Motor neuron (in vitro differentiated cells): ENCODE results near the gene C12orf56. TPM values are rescaled to one million over a fixed set of nuclear protein-coding genes. Genes with fewer than 3 reads are reported as not detected.

Experiments used
- ATAC-seq, 8 experiments: fragments of 200-7000 bp; cut with Tn5 transposase; replicated peaks in 6 of 8; 2 replicates each; pipeline ENCODE4 v1.8.0; 2021; ENCODE audit warnings: mild to moderate bottlenecking in 8 of 8, moderate library complexity in 8 of 8
- H3K27ac ChIP-seq, 2 donors: fragments of 250-450 bp; sonication (Bioruptor Pico); 2 replicates each; pipeline ENCODE4 v1.9.0; 2021; ENCODE audit warnings: antibody characterized with exemption in 2 of 2, mild to moderate bottlenecking in 2 of 2, moderate library complexity in 1 of 2
- H3K4me1 ChIP-seq, 2 donors: fragments of 250-450 bp; sonication (Bioruptor Pico); replicated peaks in 1 of 2; 2 replicates each; pipeline ENCODE4 v1.6.1; 2021; ENCODE audit warnings: antibody characterized with exemption in 2 of 2, mild to moderate bottlenecking in 2 of 2, moderate library complexity in 1 of 2
- H3K4me3 ChIP-seq, 5 donors: fragments of 250-450 bp; sonication (Bioruptor Pico); 2 replicates each; pipeline ENCODE4 v1.9.0; 2021; ENCODE audit warnings: antibody characterized with exemption in 5 of 5, mild to moderate bottlenecking in 5 of 5, moderate library complexity in 4 of 5
- WGBS, 10 experiments: fragments of 450-650 bp; shearing (Covaris generic); methylation state at CpG; one replicate each; pipeline ENCODE4 v1.0.0; 2022; 5-methylcytosine and 5-hydroxymethylcytosine counted together
- in situ Hi-C, 9 experiments: fragments of 400-800 bp; cut with MboI; loops; one replicate each; pipeline ENCODE4 v1.15.0; 2021; ENCODE audit warnings: low sequenced_read_pairs in 9 of 9, low pct_unique_long_range_greater_than_20kb in 2 of 9; ENCODE audit not compliant: unreplicated experiment in 9 of 9
- total RNA-seq, 8 experiments: library from RNA; unstranded; fragments of 300-600 nt; gene quantifications; 2 replicates each; pipeline versions ENCODE4 v1.2.3 to v1.2.4, GENCODE V29; 2022

Gene C12orf56
- total RNA-seq, 8 experiments from 2014 or later = 0.13 to 0.71 (median 0.32) TPM; not detected in 1

GRCh38 chr12:64252681-64253080 lies 137.9 kb downstream of the C12orf56 start:
- H3K4me3 ChIP-seq = no peak overlapping the region
- WGBS, 10 experiments = 0 to 100% (median 75%) methylated on average over 1 to 3 of the region's 3 CpGs; no CpG with 5 or more reads in 1 of the 10 experiments
- in situ Hi-C loops = loop anchor here in 8 of 9 experiments (10.0 to 25.0 kb wide), 3 partner anchors 408 to 418 kb away; partner anchors contain the start of gene SRGAP1 (in 5 of the 8)
- no peaks in the 10 kb centered on the region for H3K4me1 ChIP-seq
- peak in 1 of 8 experiments; percentile 26 for ATAC-seq
- no peak overlapping the region for H3K27ac ChIP-seq

- no peak for ATAC-seq
- WGBS, 10 experiments = 70 to 100% (median 90%) methylated on average over 1 to 4 of the region's 4 CpGs
- Histone ChIP-seq H3K4me3 (no peak overlapping the region), H3K4me1 (no peaks in the 10 kb centered on the region), H3K27ac (no peak overlapping the region)
- in situ Hi-C loops = loop anchor here in 1 of 9 experiments (25.0 kb wide), 1 partner anchor 407 kb away; the partner anchor contains the start of gene SRGAP1
Observed at GRCh38 chr12:64243809-64244208, 146.7 kb downstream of the C12orf56 start.

GRCh38 chr12:64240781-64241180 lies 149.8 kb downstream of the C12orf56 start:
- Histone ChIP-seq H3K4me1 (no peaks in the 10 kb centered on the region), H3K27ac (no peak overlapping the region), H3K4me3 (no peak overlapping the region)
- in situ Hi-C loops = loop anchor here in 1 of 9 experiments (25.0 kb wide), 1 partner anchor 403 kb away; the partner anchor contains the start of gene SRGAP1
- 0 to 100% (median 80%) methylated on average over 1 to 3 of the region's 3 CpGs; no CpG with 5 or more reads in 4 of the 10 experiments for WGBS, 10 experiments
- peak in 1 of 8 experiments; percentile 33 for ATAC-seq

- Histone ChIP-seq H3K4me3 (no peak overlapping the region), H3K27ac (no peak overlapping the region), H3K4me1 (no peaks in the 10 kb centered on the region)
- no peak for ATAC-seq
- in situ Hi-C loops = loop anchor here in 1 of 9 experiments (25.0 kb wide), 1 partner anchor 400 kb away; the partner anchor contains the start of gene SRGAP1
Observed at GRCh38 chr12:64237382-64237781, 153.2 kb downstream of the C12orf56 start.

DNA sequence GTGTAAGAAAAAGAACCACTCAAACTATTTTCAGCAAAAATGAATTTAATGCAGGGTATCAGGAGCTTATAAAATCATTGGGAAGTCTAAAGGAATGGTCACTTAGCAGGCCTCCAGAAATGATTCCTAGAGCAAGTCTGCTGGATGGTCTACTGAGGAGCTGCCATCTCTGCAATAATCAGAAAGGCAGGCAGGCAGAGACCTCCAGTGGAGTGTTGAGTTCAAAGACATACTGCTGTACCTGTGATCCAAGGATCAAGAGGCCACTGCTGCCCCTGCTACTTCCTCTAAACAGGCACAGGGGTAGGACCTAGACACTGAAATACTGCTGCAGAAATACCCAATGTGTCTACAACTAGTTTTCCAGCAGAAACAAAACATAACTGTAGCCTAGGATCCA lies 154.0 kb downstream of the C12orf56 start:
- no peak overlapping the region for H3K27ac ChIP-seq
- in situ Hi-C loops = loop anchor here in 1 of 9 experiments (25.0 kb wide), 1 partner anchor 399 kb away; the partner anchor contains the start of gene SRGAP1
- ATAC-seq = peak in 1 of 8 experiments; percentile 24

DNA sequence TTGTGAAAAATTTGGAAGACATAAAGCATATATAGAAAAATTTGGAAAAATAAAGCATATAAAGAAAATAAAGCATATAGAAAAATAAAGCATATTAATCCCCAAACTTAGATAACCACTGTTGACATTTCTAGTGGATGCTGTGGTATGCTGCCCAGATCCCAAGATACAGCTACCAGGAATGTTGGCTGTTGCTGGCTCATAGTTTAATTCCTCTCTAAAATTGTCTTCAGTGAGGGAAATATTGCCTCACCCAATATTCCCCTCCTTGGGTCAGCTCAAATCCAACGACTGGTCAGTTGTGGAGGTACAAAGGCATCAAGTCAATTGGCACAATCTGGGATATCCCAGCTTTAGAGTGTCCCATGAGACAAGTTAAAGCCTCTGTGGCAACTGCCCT lies 158.4 kb downstream of the C12orf56 start:
- in situ Hi-C loops = loop anchor here in 1 of 9 experiments (25.0 kb wide), 1 partner anchor 395 kb away; the partner anchor contains the start of gene SRGAP1
- Histone ChIP-seq H3K4me3 (no peak overlapping the region), H3K27ac (no peak overlapping the region), H3K4me1 (no peaks in the 10 kb centered on the region)
- ATAC-seq = no peak
- WGBS, 10 experiments = 13 to 100% (median 86%) methylated on average over 1 of the region's 1 CpG; no CpG with 5 or more reads in 5 of the 10 experiments

More for the DNA sequence above, 154.0 kb downstream of the C12orf56 start:
- no peak overlapping the region for H3K4me3 ChIP-seq
- H3K4me1 ChIP-seq = no peaks in the 10 kb centered on the region

DNA sequence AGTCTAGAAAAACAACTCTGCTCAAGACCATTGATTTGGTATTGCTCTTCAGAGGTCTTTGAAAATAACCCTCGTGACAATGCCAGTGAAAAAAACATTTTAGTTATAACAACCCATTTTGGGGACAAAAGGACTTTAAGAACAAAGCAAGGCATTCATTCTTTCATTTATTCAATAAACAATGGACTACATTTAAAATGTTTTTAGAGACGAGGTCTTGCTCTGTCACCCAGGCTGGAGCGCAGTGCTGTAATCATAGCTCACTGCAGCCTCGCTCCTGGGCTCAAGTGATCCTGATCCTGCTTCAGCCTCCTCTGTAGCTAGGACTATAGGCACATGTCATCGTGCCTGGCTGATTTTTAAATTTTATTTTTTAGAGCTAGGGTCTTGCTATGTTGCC lies 160.8 kb downstream of the C12orf56 start:
- Histone ChIP-seq H3K4me1 (no peaks in the 10 kb centered on the region), H3K27ac (no peak overlapping the region), H3K4me3 (no peak overlapping the region)
- in situ Hi-C loops = loop anchor here in 1 of 9 experiments (25.0 kb wide), 1 partner anchor 392 kb away; the partner anchor contains the start of gene SRGAP1
- ATAC-seq = no peak
- 0 to 94% (median 80%) methylated on average over 1 to 5 of the region's 5 CpGs; no CpG with 5 or more reads in 1 of the 10 experiments for WGBS, 10 experiments

- Histone ChIP-seq H3K27ac (no peak overlapping the region), H3K4me1 (no peaks in the 10 kb centered on the region), H3K4me3 (no peak overlapping the region)
- in situ Hi-C loops = loop anchor here in 1 of 9 experiments (25.0 kb wide), 1 partner anchor 392 kb away; the partner anchor contains the start of gene SRGAP1
- no peak for ATAC-seq
- WGBS, 10 experiments = 0 to 100% (median 71%) methylated on average over 1 to 4 of the region's 4 CpGs; no CpG with 5 or more reads in 1 of the 10 experiments
Observed at GRCh38 chr12:64229240-64229639, 161.3 kb downstream of the C12orf56 start.

DNA sequence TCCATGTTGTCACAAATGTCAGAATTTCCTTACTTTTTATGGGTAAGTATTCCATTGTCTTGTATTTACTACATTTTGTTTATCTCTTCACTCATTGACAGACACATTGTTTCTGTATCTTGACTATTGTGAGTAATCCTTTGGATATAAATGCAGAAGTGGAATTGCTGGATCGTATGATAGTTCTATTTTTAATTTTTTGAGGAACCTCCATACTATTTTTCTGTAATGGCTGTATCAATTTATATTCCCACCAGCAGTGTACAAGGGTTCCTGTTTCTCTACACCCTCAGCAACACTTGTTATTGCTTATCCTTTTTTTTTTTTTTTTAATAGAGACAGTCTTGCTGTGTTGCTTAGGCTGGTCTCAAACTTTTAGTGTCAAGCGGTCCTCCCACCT lies 164.9 kb downstream of the C12orf56 start:
- peaks cover 5 to 8% of the 10 kb centered on the region in 2 donors for H3K4me1 ChIP-seq
- no peak overlapping the region for H3K4me3 ChIP-seq
- WGBS, 10 experiments = 0 to 100% (median 41%) methylated on average over 1 to 2 of the region's 2 CpGs
- in situ Hi-C loops = loop anchor here in 1 of 9 experiments (25.0 kb wide), 1 partner anchor 388 kb away; the partner anchor contains the start of gene SRGAP1
- no peak overlapping the region for H3K27ac ChIP-seq
- no peak for ATAC-seq

- H3K4me1 ChIP-seq = peaks cover 6 to 11% of the 10 kb centered on the region in 2 donors
- peak; percentile 93 to 96 (median 94) for ATAC-seq
- H3K27ac ChIP-seq = peak within 1 kb of the TSS; percentile 88 to 92
- peak within 1 kb of the TSS; percentile 55 to 92 (median 85) for H3K4me3 ChIP-seq
- WGBS, 10 experiments = 0 to 6% (median 3%) methylated on average over 2 to 18 of the region's 56 CpGs; no CpG with 5 or more reads in 6 of the 10 experiments
- in situ Hi-C loops = no loop called here
Observed at GRCh38 chr12:64222009-64222765, 168.4 kb downstream of the C12orf56 start, which contains the start of gene KICS2. Gene KICS2 (minus strand): TSS chr12:64222296. CDS start chr12:64222237, 59 bp downstream.

- Histone ChIP-seq H3K4me3 (peak overlapping the region; percentile 55 to 92 (median 85)), H3K27ac (peak overlapping the region; percentile 88 to 92), H3K4me1 (peaks cover 6 to 11% of the 10 kb centered on the region in 2 donors)
- 0 to 17% (median 0%) methylated on average over 1 to 6 of the region's 16 CpGs; no CpG with 5 or more reads in 3 of the 10 experiments for WGBS, 10 experiments
- peak; percentile 73 to 86 (median 76) for ATAC-seq
- in situ Hi-C loops = no loop called here
Observed at GRCh38 chr12:64221651-64222008, 168.9 kb downstream of the C12orf56 start.

- Histone ChIP-seq H3K27ac (no peak overlapping the region), H3K4me1 (peaks cover 6 to 11% of the 10 kb centered on the region in 2 donors), H3K4me3 (no peak overlapping the region)
- in situ Hi-C loops = no loop called here
- no peak for ATAC-seq
- 80 to 100% (median 89%) methylated on average over 1 to 3 of the region's 3 CpGs for WGBS, 10 experiments
Observed at GRCh38 chr12:64220046-64220445, 170.5 kb downstream of the C12orf56 start.

GRCh38 chr12:64219145-64219544 lies 171.4 kb downstream of the C12orf56 start:
- H3K4me1 ChIP-seq = peaks cover 6 to 11% of the 10 kb centered on the region in 2 donors
- 0 to 100% (median 65%) methylated on average over 1 to 2 of the region's 2 CpGs for WGBS, 10 experiments
- no peak overlapping the region for H3K4me3 ChIP-seq
- no peak for ATAC-seq
- in situ Hi-C loops = no loop called here
- H3K27ac ChIP-seq = no peak overlapping the region
